Activated T-cell treated with anti-CD3 and anti-CD28 coated beads, Interleukin-2, amount 50 U/mL, for 72 hours (primary cell): ENCODE data around the gene FBXO27. TPM values are rescaled to one million over a fixed set of nuclear protein-coding genes. Genes with fewer than 3 reads are reported as not detected.
A peak's percentile ranks its signal among the peaks of the same experiment; 100 is the strongest.
"Not testable (repeated sequence)": the region's sequence is repeated elsewhere in the genome, so short reads cannot be mapped to it uniquely, and the experiment has no call there.

Experiments used
- ATAC-seq, 2 donors: fragments of 150-1000 bp; cut with Tn5 transposase; replicated peaks in 1 of 2; 2 replicates each; pipeline ENCODE4 v1.10.0; 2021; ENCODE audit warnings: moderate library complexity in 2 of 2, mild to moderate bottlenecking in 1 of 2
- DNase-seq, 2 donors: peaks; one replicate each; pipeline ENCODE4 v3.0.0; 2021 to 2022; ENCODE audit warnings: mixed read lengths in 1 of 2
- H3K27ac Mint-ChIP-seq: one replicate; pipeline ENCODE4 v1.8.0; 2022; ENCODE audit warnings: mild to moderate bottlenecking, moderate library complexity, mixed read lengths
- H3K27me3 Mint-ChIP-seq: one replicate; pipeline ENCODE4 v1.8.0; 2022; ENCODE audit warnings: low read depth, mixed read lengths
- H3K36me3 Mint-ChIP-seq, 2 donors: one replicate each; pipeline ENCODE4 v1.8.0; 2022; ENCODE audit warnings: mixed read lengths in 2 of 2, mild to moderate bottlenecking in 1 of 2; ENCODE audit not compliant: insufficient read depth in 2 of 2
- H3K4me1 Mint-ChIP-seq: one replicate; pipeline ENCODE4 v1.8.0; 2022; ENCODE audit warnings: low read depth, mixed read lengths
- H3K4me3 Mint-ChIP-seq, 2 donors: one replicate each; pipeline ENCODE4 v1.8.0; 2022; ENCODE audit warnings: mild to moderate bottlenecking in 2 of 2, mixed read lengths in 2 of 2, moderate library complexity in 2 of 2
- H3K9me3 Mint-ChIP-seq, 2 donors: one replicate each; pipeline ENCODE4 v1.8.0; 2022; ENCODE audit warnings: mixed read lengths in 2 of 2
- total RNA-seq, 2 donors: library from RNA; stranded (reverse); gene quantifications; one replicate each; pipeline ENCODE4 v1.2.3, GENCODE V29; 2022

FBXO27 gene
- total RNA-seq, 2 donors from 2014 or later: 0.86 to 3.7 TPM

DNA sequence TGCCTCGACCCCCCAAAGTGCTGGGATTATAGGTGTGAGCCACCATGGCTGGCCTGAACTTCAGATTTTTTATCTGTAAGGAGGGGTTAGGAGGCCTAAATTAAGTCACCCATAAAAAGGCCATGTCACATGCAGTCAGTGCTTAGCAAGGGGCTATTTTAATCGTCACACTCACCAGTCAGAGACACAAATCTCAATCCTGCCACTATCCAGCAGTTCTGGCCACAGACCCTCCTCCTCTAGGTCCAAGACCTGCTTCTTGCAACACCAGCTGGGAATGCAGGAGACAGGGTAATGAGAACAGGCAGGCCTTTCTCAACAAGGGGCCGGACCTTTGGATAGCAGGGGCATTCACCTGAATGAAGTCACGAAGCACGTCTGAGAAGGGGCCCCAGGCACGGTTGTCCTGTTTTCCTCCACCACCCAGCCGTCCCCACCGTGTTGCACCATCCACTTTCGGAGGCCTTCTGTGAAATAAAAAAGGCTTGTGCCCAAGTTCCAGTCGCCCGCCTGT lies 1.4 kb downstream of the FBXO27 start:
- no peak overlapping the region for H3K27ac Mint-ChIP-seq
- H3K36me3 Mint-ChIP-seq: peaks cover 0 to 1% of the 10 kb centered on the region in 2 donors
- peaks cover 10% of the 10 kb centered on the region for H3K4me1 Mint-ChIP-seq
- ATAC-seq (no peak), DNase-seq (no peak)
- H3K27me3 Mint-ChIP-seq: peaks cover 21% of the 10 kb centered on the region
- H3K4me3 Mint-ChIP-seq: peak overlapping the region; percentile 73 to 76
- H3K9me3 Mint-ChIP-seq: peaks cover 0 to 3% of the 10 kb centered on the region in 2 donors

GRCh38 chr19:39024875-39025641 lies 7.3 kb downstream of the FBXO27 start:
- ATAC-seq (no peak), DNase-seq (no peak)
- no peak overlapping the region for H3K4me3 Mint-ChIP-seq
- H3K9me3 Mint-ChIP-seq: peaks cover 0 to 3% of the 10 kb centered on the region in 2 donors
- H3K36me3 Mint-ChIP-seq: peaks cover 0 to 1% of the 10 kb centered on the region in 2 donors
- peaks cover 13% of the 10 kb centered on the region for H3K27me3 Mint-ChIP-seq
- H3K4me1 Mint-ChIP-seq: peaks cover under 1% of the 10 kb centered on the region
- no peak overlapping the region for H3K27ac Mint-ChIP-seq

GRCh38 chr19:39021063-39021462 lies 11.3 kb downstream of the FBXO27 start:
- H3K36me3 Mint-ChIP-seq: no peaks in the 10 kb centered on the region
- H3K4me3 Mint-ChIP-seq: no peak overlapping the region
- ATAC-seq (peak in 1 of 2 donors; percentile 96), DNase-seq (peak in 1 of 2 donors; percentile 14)
- no peak overlapping the region for H3K27ac Mint-ChIP-seq
- H3K9me3 Mint-ChIP-seq: no peaks in the 10 kb centered on the region
- H3K27me3 Mint-ChIP-seq: peaks cover 26% of the 10 kb centered on the region
- no peaks in the 10 kb centered on the region for H3K4me1 Mint-ChIP-seq

GRCh38 chr19:39017646-39018045 lies 14.7 kb downstream of the FBXO27 start:
- H3K4me3 Mint-ChIP-seq: no peak overlapping the region
- DNase-seq (no peak), ATAC-seq (no peak)
- H3K27ac Mint-ChIP-seq: no peak overlapping the region
- H3K9me3 Mint-ChIP-seq: no peaks in the 10 kb centered on the region
- H3K27me3 Mint-ChIP-seq: peaks cover 21% of the 10 kb centered on the region
- no peaks in the 10 kb centered on the region for H3K4me1 Mint-ChIP-seq
- H3K36me3 Mint-ChIP-seq: no peaks in the 10 kb centered on the region

- H3K4me1 Mint-ChIP-seq: no peaks in the 10 kb centered on the region
- H3K4me3 Mint-ChIP-seq: no peak overlapping the region
- no peak overlapping the region for H3K27ac Mint-ChIP-seq
- no peaks in the 10 kb centered on the region for H3K36me3 Mint-ChIP-seq
- ATAC-seq (no peak), DNase-seq (no peak)
- peaks cover 21% of the 10 kb centered on the region for H3K27me3 Mint-ChIP-seq
- H3K9me3 Mint-ChIP-seq: no peaks in the 10 kb centered on the region
Observed at GRCh38 chr19:39017026-39017425, 15.3 kb downstream of the FBXO27 start.

DNA sequence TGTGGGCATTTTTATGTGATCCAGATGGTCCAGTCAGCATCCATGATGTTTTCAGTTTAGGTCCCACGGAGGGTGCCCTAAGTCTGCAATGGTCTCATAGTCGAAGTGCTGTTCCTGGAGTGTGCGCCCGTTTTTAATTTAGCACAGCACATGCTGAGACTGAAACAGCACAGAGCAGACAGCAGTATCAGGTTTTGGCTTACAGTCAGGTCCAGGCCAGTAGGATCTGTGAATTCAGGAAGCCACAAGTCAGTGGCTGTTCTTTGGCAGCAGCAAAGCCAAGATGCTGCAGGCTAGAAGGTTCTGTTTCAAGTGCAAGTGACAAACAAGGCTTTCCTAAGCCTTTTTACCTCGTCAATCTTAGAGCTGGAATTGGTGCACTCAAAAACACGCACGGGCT lies 18.3 kb downstream of the FBXO27 start:
- H3K27me3 Mint-ChIP-seq: peaks cover 27% of the 10 kb centered on the region
- no peaks in the 10 kb centered on the region for H3K4me1 Mint-ChIP-seq
- no peak overlapping the region for H3K4me3 Mint-ChIP-seq
- H3K9me3 Mint-ChIP-seq: no peaks in the 10 kb centered on the region
- no peak for ATAC-seq
- H3K27ac Mint-ChIP-seq: no peak overlapping the region
- H3K36me3 Mint-ChIP-seq: no peaks in the 10 kb centered on the region
- no peak for DNase-seq

- Mint-ChIP-seq H3K36me3 (no peaks in the 10 kb centered on the region), H3K27me3 (peaks cover 20% of the 10 kb centered on the region), H3K9me3 (no peaks in the 10 kb centered on the region), H3K4me1 (peaks cover 6% of the 10 kb centered on the region), H3K27ac (no peak overlapping the region), H3K4me3 (no peak overlapping the region)
- DNase-seq (no peak), ATAC-seq (no peak)
Observed at GRCh38 chr19:39009001-39009400, 23.3 kb downstream of the FBXO27 start.

GRCh38 chr19:39008137-39008536 lies 24.2 kb downstream of the FBXO27 start:
- Mint-ChIP-seq H3K4me3 (no peak overlapping the region), H3K27me3 (peaks cover 20% of the 10 kb centered on the region), H3K9me3 (no peaks in the 10 kb centered on the region), H3K36me3 (no peaks in the 10 kb centered on the region), H3K4me1 (peaks cover 6% of the 10 kb centered on the region), H3K27ac (no peak overlapping the region)
- DNase-seq: no peak
- no peak for ATAC-seq

DNA sequence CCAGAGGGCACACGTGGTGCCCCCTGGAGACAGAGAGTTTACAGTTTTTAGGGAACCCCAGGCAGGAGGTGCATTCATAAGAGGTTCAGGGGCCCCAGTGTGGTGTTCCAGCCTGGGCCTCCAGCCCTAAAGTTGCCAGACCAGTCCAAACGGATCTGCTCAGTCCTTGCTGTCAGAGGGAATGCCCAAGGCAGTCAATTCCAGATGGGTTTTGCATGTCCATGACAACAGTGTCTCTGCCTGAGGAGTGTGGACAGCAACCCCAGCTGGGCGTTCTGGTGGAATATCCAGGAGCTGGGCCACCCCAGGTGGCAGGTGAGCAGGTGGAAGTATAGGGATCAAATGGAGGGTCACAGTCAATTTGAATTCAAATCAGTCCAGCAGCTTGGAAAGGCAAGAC lies 25.3 kb downstream of the FBXO27 start:
- no peaks in the 10 kb centered on the region for H3K9me3 Mint-ChIP-seq
- no peak overlapping the region for H3K4me3 Mint-ChIP-seq
- DNase-seq: no peak
- peaks cover 20% of the 10 kb centered on the region for H3K27me3 Mint-ChIP-seq
- no peak for ATAC-seq
- H3K36me3 Mint-ChIP-seq: no peaks in the 10 kb centered on the region
- H3K4me1 Mint-ChIP-seq: peaks cover 6% of the 10 kb centered on the region
- no peak overlapping the region for H3K27ac Mint-ChIP-seq

GRCh38 chr19:39004403-39004802 lies 27.9 kb downstream of the FBXO27 start:
- Mint-ChIP-seq H3K4me1 (peaks cover 6% of the 10 kb centered on the region), H3K9me3 (no peaks in the 10 kb centered on the region), H3K36me3 (no peaks in the 10 kb centered on the region), H3K4me3 (no peak overlapping the region), H3K27me3 (peaks cover 17% of the 10 kb centered on the region), H3K27ac (no peak overlapping the region)
- no peak for DNase-seq
- ATAC-seq: no peak

DNA sequence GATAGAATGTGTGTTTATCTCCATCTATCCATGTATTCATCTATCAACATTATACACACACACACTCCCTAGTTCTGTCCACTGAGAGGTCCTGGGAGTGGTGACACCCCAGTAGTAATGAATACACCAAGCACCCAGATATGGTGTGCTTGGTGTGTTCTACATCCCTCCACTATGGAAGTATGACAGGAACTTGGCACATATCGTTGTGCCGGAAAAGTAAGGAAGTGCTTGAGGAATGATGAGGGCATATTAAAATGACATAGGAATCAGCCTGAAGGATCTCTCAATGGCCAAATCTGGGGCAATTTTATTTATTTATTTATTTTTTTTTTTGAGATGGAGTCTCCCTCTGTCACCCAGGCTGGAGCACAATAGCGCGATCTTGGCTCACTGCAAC lies 28.6 kb downstream of the FBXO27 start:
- H3K27ac Mint-ChIP-seq: no peak overlapping the region
- H3K36me3 Mint-ChIP-seq: no peaks in the 10 kb centered on the region
- peaks cover 16% of the 10 kb centered on the region for H3K27me3 Mint-ChIP-seq
- peaks cover 6% of the 10 kb centered on the region for H3K4me1 Mint-ChIP-seq
- no peak overlapping the region for H3K4me3 Mint-ChIP-seq
- H3K9me3 Mint-ChIP-seq: no peaks in the 10 kb centered on the region
- DNase-seq (no peak), ATAC-seq (no peak)

- H3K9me3 Mint-ChIP-seq: no peaks in the 10 kb centered on the region
- DNase-seq (no peak), ATAC-seq (no peak)
- peaks cover 6% of the 10 kb centered on the region for H3K4me1 Mint-ChIP-seq
- H3K27me3 Mint-ChIP-seq: peaks cover 10% of the 10 kb centered on the region
- no peaks in the 10 kb centered on the region for H3K36me3 Mint-ChIP-seq
- no peak overlapping the region for H3K27ac Mint-ChIP-seq
- H3K4me3 Mint-ChIP-seq: no peak overlapping the region
Observed at GRCh38 chr19:39003188-39003587, 29.2 kb downstream of the FBXO27 start.

GRCh38 chr19:39001041-39001440 lies 31.3 kb downstream of the FBXO27 start:
- no peak overlapping the region for H3K4me3 Mint-ChIP-seq
- DNase-seq (no peak), ATAC-seq (no peak)
- H3K9me3 Mint-ChIP-seq: no peaks in the 10 kb centered on the region
- H3K27ac Mint-ChIP-seq: no peak overlapping the region
- no peaks in the 10 kb centered on the region for H3K36me3 Mint-ChIP-seq
- peaks cover 10% of the 10 kb centered on the region for H3K27me3 Mint-ChIP-seq
- no peaks in the 10 kb centered on the region for H3K4me1 Mint-ChIP-seq

DNA sequence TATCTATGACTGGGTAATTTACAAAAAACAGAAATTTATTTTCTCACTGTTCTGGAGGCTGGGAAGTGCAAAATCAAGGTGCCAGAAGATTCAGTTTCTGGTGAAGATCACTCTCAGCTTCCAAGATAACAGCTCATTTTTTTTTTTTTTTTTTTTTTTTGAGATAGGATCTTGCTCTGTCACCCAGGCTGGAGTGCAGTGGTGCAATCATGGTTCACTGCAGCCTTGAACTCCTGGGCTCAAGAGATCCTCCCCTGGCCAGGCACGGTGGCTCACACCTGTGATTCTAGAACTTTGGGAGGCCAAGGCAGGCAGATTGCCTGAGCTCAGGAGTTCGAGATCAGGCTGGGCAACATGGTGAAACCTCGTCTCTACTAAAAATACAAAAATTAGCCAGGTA lies 34.8 kb downstream of the FBXO27 start:
- H3K27ac Mint-ChIP-seq, DNase-seq, H3K4me1 Mint-ChIP-seq, H3K4me3 Mint-ChIP-seq, H3K36me3 Mint-ChIP-seq, H3K9me3 Mint-ChIP-seq, ATAC-seq: not testable (repeated sequence)
- H3K27me3 Mint-ChIP-seq: peaks cover 14% of the 10 kb centered on the region
